HL-60 (cell line): ENCODE results near the gene DIS3L2.

Source experiments
- CTCF ChIP-seq: IDR thresholded peaks from one replicate; pipeline ENCODE4 v1.5.1; 2011; ENCODE audit warnings: low read length, control low read depth, inconsistent platforms; ENCODE audit not compliant: insufficient read depth
- GABPA ChIP-seq: IDR thresholded peaks from 2 replicates; pipeline ENCODE4 v1.6.1; 2012; ENCODE audit warnings: low read depth
- POLR2AphosphoS5 ChIP-seq: IDR thresholded peaks from 2 replicates; pipeline ENCODE4 v1.6.1; 2012; ENCODE audit warnings: low read depth
- REST ChIP-seq: IDR thresholded peaks from 2 replicates; pipeline ENCODE4 v1.6.1; 2012; ENCODE audit warnings: low read depth; ENCODE audit not compliant: insufficient replicate concordance

GRCh38 chr2:232075859-232076258 is 114.3 kb downstream of the DIS3L2 start:
- TF ChIP-seq POLR2AphosphoS5 (no peak), CTCF (no peak), REST (no peak), GABPA (no peak)
